Activated naive CD8-positive, alpha-beta T cell treated with anti-CD3 and anti-CD28 coated beads, Interleukin-2, amount 50 U/mL, for 24 hours (primary cell): ENCODE measurements around the gene AVPR1A.
A peak's percentile ranks its signal among the peaks of the same experiment; 100 is the strongest.
"Not testable (repeated sequence)": the region's sequence is repeated elsewhere in the genome, so short reads cannot be mapped to it uniquely, and the experiment has no call there.

Experiments used
- ATAC-seq: fragments of 150-1000 bp; cut with Tn5 transposase; one replicate; pipeline ENCODE4 v1.10.0; 2021
- DNase-seq: peaks from one replicate; pipeline ENCODE4 v3.0.0; 2021
- H3K27ac Mint-ChIP-seq: one replicate; pipeline ENCODE4 v1.8.0; 2021; ENCODE audit warnings: mild to moderate bottlenecking, mixed read lengths
- H3K27me3 Mint-ChIP-seq: one replicate; pipeline ENCODE4 v1.8.0; 2021; ENCODE audit warnings: mixed read lengths
- H3K36me3 Mint-ChIP-seq: one replicate; pipeline ENCODE4 v1.8.0; 2021; ENCODE audit warnings: low read depth, mixed read lengths
- H3K4me1 Mint-ChIP-seq: one replicate; pipeline ENCODE4 v1.8.0; 2021; ENCODE audit warnings: mixed read lengths
- H3K4me3 Mint-ChIP-seq: one replicate; pipeline ENCODE4 v1.8.0; 2021; ENCODE audit warnings: mild to moderate bottlenecking, moderate library complexity, mixed read lengths
- H3K9me3 Mint-ChIP-seq: one replicate; pipeline ENCODE4 v1.8.0; 2021; ENCODE audit warnings: mixed read lengths

AVPR1A gene

DNA sequence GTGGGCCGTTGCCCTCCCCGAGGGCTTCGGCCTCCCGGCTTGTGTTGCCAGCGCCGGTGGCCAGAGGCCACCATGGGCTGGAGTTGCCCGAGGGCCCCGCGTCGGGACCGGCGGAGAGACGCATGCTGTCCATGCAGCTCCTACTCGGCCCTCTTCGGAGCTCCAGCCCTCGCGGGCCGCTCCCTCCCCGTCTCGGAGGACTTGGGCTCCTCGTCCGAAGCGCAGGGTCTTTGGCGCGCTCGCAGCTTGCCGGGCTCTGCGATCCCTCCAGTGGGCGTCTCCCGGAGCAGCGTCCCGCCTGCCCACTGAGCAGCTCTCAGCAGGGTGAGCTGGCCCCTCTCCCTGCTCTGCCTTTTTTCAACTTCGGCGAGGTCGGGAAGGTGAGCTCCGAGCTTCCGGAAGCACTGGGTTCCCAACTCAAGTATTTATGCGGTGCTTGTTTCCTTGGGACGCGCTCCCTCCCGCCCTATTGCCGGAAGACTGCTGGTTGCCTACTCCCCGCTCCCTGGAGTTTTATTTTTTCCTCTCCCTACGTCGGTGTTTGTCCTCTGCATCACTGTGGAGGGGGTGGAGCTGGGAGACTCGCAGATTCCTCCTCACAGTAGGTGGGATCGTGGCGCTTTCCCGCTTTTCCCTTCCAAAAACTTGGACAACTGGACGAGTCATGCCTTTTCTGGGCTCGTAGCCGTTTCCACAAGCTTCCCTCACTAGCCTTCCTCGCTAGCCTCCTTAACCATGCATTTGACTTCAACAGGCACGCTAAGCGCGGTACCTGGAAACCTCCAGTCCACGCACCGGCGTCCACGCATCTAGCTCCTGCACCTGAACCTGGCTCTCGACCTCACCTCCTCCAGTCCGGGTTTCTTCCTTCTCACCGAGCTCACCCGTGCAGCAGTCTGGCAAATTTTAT is at the start of gene AVPR1A:
Gene AVPR1A (minus strand): TSS at position 489 of the 910 bp plus-strand sequence. CDS start 365 bp downstream, at position 124.
- H3K36me3 Mint-ChIP-seq, result no peaks in the 10 kb centered on the region
- H3K27me3 Mint-ChIP-seq, result peaks cover 52% of the 10 kb centered on the region
- DNase-seq (no peak), ATAC-seq (no peak)
- peak within 1 kb of the TSS; percentile 31 for H3K4me3 Mint-ChIP-seq
- H3K9me3 Mint-ChIP-seq, result no peaks in the 10 kb centered on the region
- H3K4me1 Mint-ChIP-seq, result peaks cover 9% of the 10 kb centered on the region
- no peak within 1 kb of the TSS for H3K27ac Mint-ChIP-seq

DNA sequence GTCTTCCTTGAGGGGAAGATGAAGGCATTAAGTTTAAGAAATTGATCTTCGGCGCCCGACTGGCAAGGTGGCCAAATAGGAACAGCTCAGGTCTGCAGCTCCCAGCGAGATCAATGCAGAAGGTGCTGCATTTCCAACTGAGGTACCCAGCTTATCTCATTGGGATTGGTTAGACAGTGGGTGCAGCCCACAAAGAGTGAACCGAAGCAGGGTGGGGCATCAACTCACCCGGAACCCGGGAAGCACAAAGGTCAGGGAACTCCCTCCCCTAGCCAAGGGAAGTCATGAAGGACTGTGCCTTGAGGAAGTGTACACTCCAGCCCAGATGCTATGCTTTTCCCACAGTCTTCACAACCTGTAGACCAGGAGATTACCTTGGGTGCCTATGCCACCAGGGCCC is 45.2 kb upstream of the AVPR1A start:
- ATAC-seq, result no peak
- no peak for DNase-seq
- no peaks in the 10 kb centered on the region for H3K36me3 Mint-ChIP-seq
- H3K27me3 Mint-ChIP-seq, result no peaks in the 10 kb centered on the region
- no peaks in the 10 kb centered on the region for H3K4me1 Mint-ChIP-seq
- peaks cover 9% of the 10 kb centered on the region for H3K9me3 Mint-ChIP-seq
- H3K4me3 Mint-ChIP-seq, result no peak overlapping the region
- H3K27ac Mint-ChIP-seq, result no peak overlapping the region

DNA sequence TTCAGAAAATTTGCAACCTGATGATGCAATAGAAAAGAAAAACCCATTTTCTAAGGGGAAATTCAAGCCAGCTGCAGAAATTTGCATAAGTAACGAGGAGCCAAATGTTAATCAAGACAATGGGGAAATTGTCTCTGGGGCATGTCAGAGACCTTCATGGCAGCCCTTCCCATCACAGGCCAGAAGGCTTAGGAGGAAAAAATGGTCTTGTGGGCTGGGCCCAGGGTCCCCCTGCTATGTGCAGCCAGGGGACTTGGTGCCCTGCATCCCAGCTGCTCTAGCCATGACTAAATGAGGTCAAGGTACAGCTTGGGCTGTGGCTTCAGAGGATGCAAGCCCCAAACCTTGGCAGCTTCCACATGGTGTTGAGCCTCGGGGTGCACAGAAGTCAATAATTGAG is 28.2 kb upstream of the AVPR1A start:
- no peak overlapping the region for H3K27ac Mint-ChIP-seq
- DNase-seq, result no peak
- peaks cover 2% of the 10 kb centered on the region for H3K36me3 Mint-ChIP-seq
- ATAC-seq, result no peak
- H3K4me3 Mint-ChIP-seq, result no peak overlapping the region
- no peaks in the 10 kb centered on the region for H3K27me3 Mint-ChIP-seq
- H3K9me3 Mint-ChIP-seq, result peaks cover 37% of the 10 kb centered on the region
- H3K4me1 Mint-ChIP-seq, result no peaks in the 10 kb centered on the region

DNA sequence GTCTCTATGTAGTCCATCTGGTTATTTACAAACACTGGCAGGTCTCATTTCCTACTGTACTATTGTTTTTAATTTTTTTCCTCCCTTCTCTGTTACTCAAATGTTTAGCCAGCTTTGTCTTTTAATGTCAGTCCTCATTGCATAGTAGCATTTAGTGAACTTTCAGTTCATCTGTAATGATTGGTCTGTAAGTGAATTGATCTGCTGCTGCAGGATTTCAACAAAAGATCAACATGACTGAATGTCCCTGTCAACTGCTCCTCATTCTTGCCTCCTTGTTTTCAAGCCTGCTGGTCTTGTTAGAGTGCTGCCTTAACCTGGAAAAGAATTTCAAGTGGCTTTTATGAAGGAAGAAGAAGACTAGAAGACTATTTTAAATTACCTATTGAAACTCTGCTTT is 19.3 kb upstream of the AVPR1A start:
- H3K36me3 Mint-ChIP-seq, result no peaks in the 10 kb centered on the region
- no peak overlapping the region for H3K4me3 Mint-ChIP-seq
- no peaks in the 10 kb centered on the region for H3K27me3 Mint-ChIP-seq
- no peak overlapping the region for H3K27ac Mint-ChIP-seq
- ATAC-seq (no peak), DNase-seq (no peak)
- no peaks in the 10 kb centered on the region for H3K4me1 Mint-ChIP-seq
- peaks cover 7% of the 10 kb centered on the region for H3K9me3 Mint-ChIP-seq

DNA sequence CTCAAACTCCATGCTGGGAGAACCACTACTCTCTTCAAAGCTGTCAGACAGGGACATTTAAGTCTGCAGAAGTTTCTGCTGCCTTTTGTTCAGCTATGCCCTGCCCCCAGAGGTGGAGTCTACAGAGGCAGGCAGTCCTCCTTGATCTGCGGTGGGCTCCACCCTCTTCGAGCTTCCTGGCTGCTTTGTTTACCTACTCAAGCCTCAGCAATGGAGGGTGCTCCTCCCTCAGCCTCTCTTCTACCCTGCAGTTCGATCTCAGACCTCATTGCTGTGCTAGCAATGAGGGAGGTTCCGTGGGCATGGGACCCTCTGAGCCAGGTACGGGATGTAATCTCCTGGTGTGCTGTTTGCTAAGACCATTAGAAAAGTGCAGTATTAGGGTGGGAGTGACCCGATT is 16.7 kb upstream of the AVPR1A start:
- not testable (repeated sequence) for ATAC-seq, DNase-seq, H3K4me1 Mint-ChIP-seq

DNA sequence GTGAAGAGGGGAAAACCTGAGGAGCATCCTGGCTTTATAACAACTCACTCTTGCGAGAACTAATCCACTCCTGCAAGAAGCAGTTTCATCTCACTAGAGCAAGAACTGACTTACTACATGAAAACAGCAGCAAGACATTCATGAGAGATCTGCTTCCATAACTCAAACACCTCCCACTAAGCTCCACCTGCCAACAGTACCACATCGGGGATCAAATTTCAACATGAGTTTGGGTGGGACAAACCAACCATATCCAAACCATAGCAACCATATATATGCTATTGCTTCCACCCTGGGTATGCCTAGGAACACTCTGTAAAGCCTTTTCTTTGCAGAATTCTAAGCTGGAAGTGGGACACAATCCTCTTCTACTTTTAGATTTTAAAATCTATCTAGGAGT is 13.9 kb upstream of the AVPR1A start:
- no peak overlapping the region for H3K4me3 Mint-ChIP-seq
- no peaks in the 10 kb centered on the region for H3K36me3 Mint-ChIP-seq
- H3K27ac Mint-ChIP-seq, result no peak overlapping the region
- no peaks in the 10 kb centered on the region for H3K27me3 Mint-ChIP-seq
- DNase-seq (no peak), ATAC-seq (no peak)
- H3K9me3 Mint-ChIP-seq, result no peaks in the 10 kb centered on the region
- no peaks in the 10 kb centered on the region for H3K4me1 Mint-ChIP-seq

More for the DNA sequence above, 16.7 kb upstream of the AVPR1A start:
- H3K36me3 Mint-ChIP-seq, H3K27ac Mint-ChIP-seq, H3K4me3 Mint-ChIP-seq, H3K27me3 Mint-ChIP-seq, H3K9me3 Mint-ChIP-seq: not testable (repeated sequence)

DNA sequence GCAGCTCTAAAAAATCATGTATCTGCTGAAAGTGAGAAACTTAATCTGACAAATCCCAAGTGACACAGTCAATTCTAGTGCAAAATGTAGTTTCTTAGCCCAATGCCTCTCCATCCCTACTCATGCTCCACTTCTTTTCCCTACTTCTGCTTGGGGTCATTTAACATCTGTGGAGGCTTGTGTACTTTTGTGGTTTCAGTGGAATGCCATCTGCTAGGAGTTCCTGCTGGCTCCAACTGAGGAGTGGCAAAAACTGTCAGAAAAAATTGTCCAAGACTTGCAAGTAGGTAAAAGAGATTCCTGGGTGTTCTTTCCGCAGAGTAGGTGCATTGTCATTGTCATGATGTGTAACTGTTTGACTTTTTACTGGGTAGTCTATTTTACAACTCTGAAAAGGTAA is 12.5 kb upstream of the AVPR1A start:
- ATAC-seq (no peak), DNase-seq (no peak)
- Mint-ChIP-seq H3K4me3 (no peak overlapping the region), H3K4me1 (no peaks in the 10 kb centered on the region), H3K27ac (no peak overlapping the region), H3K9me3 (no peaks in the 10 kb centered on the region), H3K36me3 (no peaks in the 10 kb centered on the region), H3K27me3 (no peaks in the 10 kb centered on the region)

DNA sequence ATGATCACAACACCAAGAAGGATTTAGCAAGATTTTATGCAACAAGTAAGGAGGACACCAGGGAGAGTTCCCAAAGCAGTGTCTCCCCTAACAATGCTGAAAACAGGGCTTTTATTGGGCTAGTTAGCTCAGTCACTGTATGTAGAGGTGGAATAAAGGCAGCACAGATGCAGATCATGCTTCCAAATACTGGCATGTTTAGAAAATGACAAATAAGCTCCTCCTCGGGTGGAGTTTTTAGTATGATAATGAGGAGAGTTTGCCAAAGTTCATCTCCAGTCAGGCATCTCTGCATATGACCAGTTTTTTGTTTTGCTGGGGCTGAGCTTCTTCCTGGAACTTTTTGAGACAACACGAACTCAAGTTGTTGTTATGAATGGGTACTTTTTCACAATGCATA is 4.4 kb upstream of the AVPR1A start:
- H3K36me3 Mint-ChIP-seq, result no peaks in the 10 kb centered on the region
- H3K27ac Mint-ChIP-seq, result no peak overlapping the region
- peaks cover 31% of the 10 kb centered on the region for H3K27me3 Mint-ChIP-seq
- ATAC-seq (no peak), DNase-seq (no peak)
- H3K9me3 Mint-ChIP-seq, result no peaks in the 10 kb centered on the region
- no peak overlapping the region for H3K4me3 Mint-ChIP-seq
- H3K4me1 Mint-ChIP-seq, result peaks cover 6% of the 10 kb centered on the region

DNA sequence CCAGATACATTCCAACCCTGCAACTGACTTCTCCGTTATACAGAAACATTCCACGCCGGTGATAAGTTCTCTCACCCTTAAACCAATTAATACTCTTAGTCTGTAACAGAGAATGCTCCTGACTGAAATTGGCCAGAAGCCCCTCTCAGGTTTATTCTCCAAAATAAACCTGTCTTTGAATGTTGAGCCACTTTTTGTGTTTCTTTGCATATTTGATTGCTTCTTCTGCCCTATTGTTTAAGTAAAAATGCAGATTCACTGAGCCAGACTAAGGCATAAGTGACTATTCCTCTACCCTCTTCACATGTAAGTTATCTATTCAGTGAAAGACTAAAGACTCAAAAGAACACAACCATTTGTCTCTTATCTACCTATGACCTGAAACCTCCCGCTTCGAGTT is 3.6 kb upstream of the AVPR1A start:
- H3K27ac Mint-ChIP-seq, result no peak overlapping the region
- no peak for DNase-seq
- H3K36me3 Mint-ChIP-seq, result no peaks in the 10 kb centered on the region
- peaks cover 39% of the 10 kb centered on the region for H3K27me3 Mint-ChIP-seq
- H3K4me3 Mint-ChIP-seq, result no peak overlapping the region
- H3K9me3 Mint-ChIP-seq, result no peaks in the 10 kb centered on the region
- no peak for ATAC-seq
- peaks cover 9% of the 10 kb centered on the region for H3K4me1 Mint-ChIP-seq

DNA sequence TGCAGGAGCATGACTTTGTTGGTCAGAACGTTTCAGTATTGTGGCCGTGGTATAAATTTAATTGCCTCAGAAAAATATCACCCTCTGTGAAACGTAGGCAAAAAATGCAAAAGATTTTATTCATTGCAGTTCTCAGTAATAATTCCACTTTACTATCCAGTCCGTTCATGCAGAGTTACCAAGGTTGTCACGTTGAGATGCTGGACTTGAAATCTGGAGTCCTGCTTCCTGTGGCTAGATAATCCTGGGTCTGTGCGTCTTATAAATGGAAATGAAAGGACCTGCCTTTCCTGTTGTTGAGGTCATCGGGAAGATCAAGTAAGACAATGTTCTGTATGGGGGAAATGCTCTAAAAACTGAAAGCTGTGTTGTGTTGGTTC is 1.3 kb upstream of the AVPR1A start:
- Mint-ChIP-seq H3K27me3 (peaks cover 51% of the 10 kb centered on the region), H3K36me3 (no peaks in the 10 kb centered on the region), H3K4me3 (no peak overlapping the region), H3K27ac (no peak overlapping the region), H3K9me3 (no peaks in the 10 kb centered on the region), H3K4me1 (peaks cover 9% of the 10 kb centered on the region)
- no peak for ATAC-seq
- DNase-seq, result no peak

DNA sequence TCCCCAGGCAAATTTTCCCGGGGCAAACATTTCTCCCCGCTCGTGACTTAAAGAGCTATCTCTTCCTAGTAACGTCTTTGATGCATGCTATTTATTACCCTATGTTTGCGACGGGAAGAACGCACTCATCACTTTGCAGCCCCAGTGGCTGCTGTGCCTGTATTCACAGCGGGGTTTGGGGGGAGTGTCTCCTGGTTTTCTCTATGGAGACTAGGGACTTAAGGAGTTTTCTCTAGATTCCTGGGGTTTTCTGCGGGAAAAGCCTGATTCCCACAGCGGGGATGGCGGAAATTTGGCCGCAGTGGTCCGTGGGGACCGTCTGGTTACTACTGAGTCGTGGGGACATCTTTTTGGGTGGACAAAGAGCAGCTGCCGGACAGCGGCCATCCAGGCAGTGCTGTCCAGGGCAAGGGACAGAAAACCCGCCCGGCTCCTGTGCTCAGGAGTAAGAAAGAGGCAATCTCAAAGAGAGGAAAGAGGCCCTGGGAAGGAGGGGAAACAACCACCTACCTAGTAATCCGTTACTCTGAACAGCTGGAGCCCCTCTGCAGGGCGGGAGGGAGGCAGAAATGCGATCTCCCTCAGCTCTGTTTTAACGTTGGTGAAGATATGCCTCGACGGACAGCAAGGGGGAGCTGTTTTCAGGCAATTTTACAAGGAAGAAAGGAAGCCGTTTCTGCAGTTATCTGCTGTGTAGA is 771 bp upstream of the AVPR1A start:
- Mint-ChIP-seq H3K4me3 (no peak overlapping the region), H3K27ac (no peak overlapping the region)
- peak; percentile 13 for DNase-seq

DNA sequence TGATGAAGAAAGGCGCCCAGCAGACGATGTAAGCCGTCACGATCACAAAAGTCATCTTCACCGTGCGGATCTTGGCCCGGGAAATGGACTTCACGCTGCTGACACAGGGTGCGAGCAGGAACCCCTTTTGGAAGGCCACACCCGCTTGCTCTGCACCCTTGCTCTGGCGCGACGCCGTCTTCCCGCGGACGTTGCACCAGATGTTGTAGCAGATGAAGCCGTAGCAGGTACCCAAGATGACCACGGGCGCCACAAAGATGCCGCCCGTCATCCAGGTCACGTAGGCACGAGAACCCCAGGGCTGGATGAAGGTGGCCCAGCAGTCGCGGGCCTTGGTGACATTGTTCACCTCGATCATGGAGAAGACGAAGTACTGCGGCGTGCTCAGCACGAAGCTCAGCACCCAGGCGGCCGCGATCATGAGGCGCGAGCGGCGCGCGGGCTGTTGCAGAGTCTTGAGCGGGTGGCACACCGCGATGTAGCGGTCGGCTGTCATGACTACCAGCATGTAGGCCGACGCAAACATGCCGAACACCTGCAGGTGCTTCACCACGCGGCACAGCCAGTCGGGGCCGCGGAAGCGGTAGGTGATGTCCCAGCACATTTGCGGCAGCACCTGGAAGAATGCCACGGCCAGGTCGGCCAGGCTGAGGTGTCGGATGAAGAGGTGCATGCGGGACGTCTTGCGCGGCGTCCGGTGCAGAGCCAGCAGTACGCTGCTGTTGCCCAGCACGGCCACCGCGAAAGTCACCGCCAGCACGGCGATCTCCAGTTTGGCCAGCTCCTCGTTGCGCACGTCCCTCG is 890 bp downstream of the AVPR1A start:
- DNase-seq (peak; percentile 4), ATAC-seq (peak; percentile 24)
- H3K4me1 Mint-ChIP-seq, result peaks cover 9% of the 10 kb centered on the region
- H3K27ac Mint-ChIP-seq, result no peak overlapping the region
- H3K4me3 Mint-ChIP-seq, result no peak overlapping the region
- H3K36me3 Mint-ChIP-seq, result no peaks in the 10 kb centered on the region
- peaks cover 52% of the 10 kb centered on the region for H3K27me3 Mint-ChIP-seq
- no peaks in the 10 kb centered on the region for H3K9me3 Mint-ChIP-seq

More for the DNA sequence above, 771 bp upstream of the AVPR1A start:
- peaks cover 9% of the 10 kb centered on the region for H3K4me1 Mint-ChIP-seq
- no peaks in the 10 kb centered on the region for H3K9me3 Mint-ChIP-seq
- ATAC-seq, result peak; percentile 55
- H3K36me3 Mint-ChIP-seq, result no peaks in the 10 kb centered on the region
- peaks cover 52% of the 10 kb centered on the region for H3K27me3 Mint-ChIP-seq

DNA sequence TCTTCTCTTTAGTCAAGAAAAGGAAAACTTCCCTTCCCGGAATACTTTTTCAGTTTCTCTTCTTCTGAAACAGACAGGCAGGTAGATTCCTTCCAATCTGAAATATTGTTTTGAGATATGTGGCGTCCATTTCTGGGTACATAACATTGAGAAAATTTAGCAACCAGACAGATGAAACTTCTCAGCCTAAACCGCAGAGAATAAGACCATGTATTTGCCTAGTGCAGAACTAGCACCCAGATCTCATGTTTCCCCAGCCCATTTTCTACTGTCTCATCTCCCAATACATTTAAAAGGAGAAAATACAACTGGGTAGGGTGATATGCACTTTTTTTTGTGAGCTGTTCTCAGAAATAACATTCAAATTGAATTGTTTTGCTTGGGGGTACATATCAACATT is 6.4 kb downstream of the AVPR1A start:
- Mint-ChIP-seq H3K27me3 (peaks cover 16% of the 10 kb centered on the region), H3K36me3 (no peaks in the 10 kb centered on the region), H3K4me3 (no peak overlapping the region), H3K9me3 (no peaks in the 10 kb centered on the region), H3K27ac (no peak overlapping the region), H3K4me1 (no peaks in the 10 kb centered on the region)
- no peak for DNase-seq
- ATAC-seq, result no peak

DNA sequence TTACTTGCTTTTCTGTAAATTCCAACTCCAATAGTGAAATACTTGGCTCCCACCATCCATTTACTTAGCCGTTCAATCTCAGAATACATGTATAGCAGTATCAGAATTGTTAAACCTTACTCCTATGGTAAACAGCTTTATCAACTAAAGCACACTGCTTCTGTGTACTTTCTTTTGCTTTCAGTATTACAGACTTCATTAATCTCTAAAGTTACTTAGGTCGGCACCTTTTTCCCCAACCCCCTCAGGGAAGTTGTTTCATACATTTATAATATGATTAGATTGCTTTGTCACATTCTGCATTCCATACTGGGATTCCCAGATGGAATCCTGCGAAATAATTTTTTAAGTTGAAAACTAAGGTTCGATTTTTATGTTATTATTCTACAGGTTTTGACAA is 12.5 kb downstream of the AVPR1A start:
- DNase-seq (no peak), ATAC-seq (no peak)
- Mint-ChIP-seq H3K4me3 (no peak overlapping the region), H3K27ac (no peak overlapping the region), H3K27me3 (no peaks in the 10 kb centered on the region), H3K9me3 (no peaks in the 10 kb centered on the region), H3K4me1 (no peaks in the 10 kb centered on the region), H3K36me3 (no peaks in the 10 kb centered on the region)
